Measurements from ENCODE around the gene GARIN1A.
"Not testable (repeated sequence)": the region's sequence is repeated elsewhere in the genome, so short reads cannot be mapped to it uniquely, and the experiment has no call there.

DNA sequence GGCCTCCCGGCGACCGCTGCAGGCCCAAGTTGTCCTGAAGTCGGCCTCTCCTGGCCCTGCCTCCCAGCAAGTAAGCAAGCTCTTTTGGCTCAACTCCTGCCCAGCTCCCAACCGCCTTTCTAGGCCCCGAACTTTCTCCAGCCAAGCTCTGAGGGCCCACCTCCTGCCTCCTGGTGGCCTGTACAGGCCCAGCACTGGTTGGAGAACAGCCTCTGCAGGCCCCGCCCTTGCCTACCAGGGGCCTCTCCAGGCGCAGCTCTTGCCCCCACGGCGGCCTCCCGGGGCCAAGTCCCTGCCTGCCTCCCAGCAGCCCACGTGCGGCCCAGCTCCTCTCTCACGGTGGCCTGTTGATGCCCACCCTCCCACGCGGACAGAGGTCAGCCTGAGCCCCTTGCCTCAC, 18.9 kb upstream of the GARIN1A start:
- not testable (repeated sequence) for TF ChIP-seq POLR2A, EP300 (IDR thresholded peaks at IDR 0.05)
- TF ChIP-seq, protein P1, sequence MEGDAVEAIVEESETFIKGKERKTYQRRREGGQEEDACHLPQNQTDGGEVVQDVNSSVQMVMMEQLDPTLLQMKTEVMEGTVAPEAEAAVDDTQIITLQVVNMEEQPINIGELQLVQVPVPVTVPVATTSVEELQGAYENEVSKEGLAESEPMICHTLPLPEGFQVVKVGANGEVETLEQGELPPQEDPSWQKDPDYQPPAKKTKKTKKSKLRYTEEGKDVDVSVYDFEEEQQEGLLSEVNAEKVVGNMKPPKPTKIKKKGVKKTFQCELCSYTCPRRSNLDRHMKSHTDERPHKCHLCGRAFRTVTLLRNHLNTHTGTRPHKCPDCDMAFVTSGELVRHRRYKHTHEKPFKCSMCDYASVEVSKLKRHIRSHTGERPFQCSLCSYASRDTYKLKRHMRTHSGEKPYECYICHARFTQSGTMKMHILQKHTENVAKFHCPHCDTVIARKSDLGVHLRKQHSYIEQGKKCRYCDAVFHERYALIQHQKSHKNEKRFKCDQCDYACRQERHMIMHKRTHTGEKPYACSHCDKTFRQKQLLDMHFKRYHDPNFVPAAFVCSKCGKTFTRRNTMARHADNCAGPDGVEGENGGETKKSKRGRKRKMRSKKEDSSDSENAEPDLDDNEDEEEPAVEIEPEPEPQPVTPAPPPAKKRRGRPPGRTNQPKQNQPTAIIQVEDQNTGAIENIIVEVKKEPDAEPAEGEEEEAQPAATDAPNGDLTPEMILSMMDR (IDR thresholded peaks at IDR 0.05) = not testable (repeated sequence)
